ENCODE data around the gene HNRNPUL2. TPM values are rescaled to one million over a fixed set of nuclear protein-coding genes. Genes with fewer than 3 reads are reported as not detected.
A peak's percentile ranks its signal among the peaks of the same experiment; 100 is the strongest.

The HNRNPUL2 gene
- polyA plus RNA-seq, 1 of the 3 experiments (the other 2 are of a cell fraction), result 33.5 TPM

DNA sequence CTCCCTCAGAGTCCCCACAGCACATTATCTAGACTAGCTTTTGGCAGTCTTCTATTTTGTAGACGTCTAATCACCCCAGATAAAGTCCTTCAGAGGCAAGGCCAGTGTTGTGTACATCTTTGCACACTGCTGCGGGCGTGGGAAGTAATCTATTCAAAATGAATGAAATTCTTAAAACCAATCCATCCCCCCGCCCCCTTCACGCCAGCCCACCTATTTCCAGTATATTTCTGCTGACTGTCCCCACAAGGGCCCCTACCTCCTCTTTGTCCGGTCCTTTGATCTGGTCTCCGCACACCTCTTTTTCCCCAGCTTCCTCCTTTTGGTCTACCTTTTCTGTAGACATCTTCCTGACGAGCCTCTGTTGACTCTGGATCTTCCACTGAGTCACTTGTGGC, 20.4 kb downstream of the HNRNPUL2 start:
- peaks cover 22 to 45% of the 10 kb centered on the region in 2 experiments; a peak in 3 of 4 replicates for H3K4me1 ChIP-seq (ENCODE audit: control insufficient read depth in 1 of 2, insufficient read depth in 2 of 2, low read depth in 1 of 2, low read length in 1 of 2)
- no peak for DNase-seq
- H3K27me3 ChIP-seq (ENCODE audit: insufficient read depth), result no peaks in the 10 kb centered on the region
- H4K20me1 ChIP-seq (ENCODE audit: insufficient read depth), result no peaks in the 10 kb centered on the region
- no peaks in the 10 kb centered on the region for H3K9me2 ChIP-seq
- ChIA-PET CTCF (interaction anchor here (1.1 to 6.6 kb wide), 8 partner anchors 12 to 164 kb away, joined by 3 to 48 read pairs (median 4); partner anchors contain the start of genes HNRNPUL2 and TMEM179B), POLR2A (interaction anchor here (0.5 to 3.3 kb wide), 9 partner anchors 18 to 135 kb away, joined by 3 to 26 read pairs (median 5); partner anchors contain the start of genes C11orf98, CSKMT, HNRNPUL2 and INTS5)
- H3K4me3 ChIP-seq (ENCODE audit: low read depth in 2 of 2, low read length in 1 of 2), result no peak overlapping the region; a peak in 1 of 4 replicates
- H3K9ac ChIP-seq, result no peak overlapping the region
- WGBS (ENCODE audit: low lambda C conversion rate), result 86% methylated on average over 8 of the region's 8 CpGs
- H3F3A ChIP-seq (replicated peaks; ENCODE audit: insufficient read depth), result peaks cover 36% of the 10 kb centered on the region
- no peaks in the 10 kb centered on the region for H3K9me3 ChIP-seq
- peak overlapping the region; percentile 73 for H3K4me2 ChIP-seq
- H3K36me3 ChIP-seq (replicated peaks in 1 of 2; ENCODE audit: control insufficient read depth in 1 of 2, insufficient read depth in 2 of 2, low read length in 1 of 2), result peaks cover 16 to 19% of the 10 kb centered on the region in 2 experiments
- H2AFZ ChIP-seq (ENCODE audit: low read depth), result peak overlapping the region; percentile 64; the same call in 1 of the 2 replicates
- peaks cover 12% of the 10 kb centered on the region; the same call in 1 of the 2 replicates for H3K79me2 ChIP-seq (ENCODE audit: insufficient read depth)
- TF ChIP-seq EZH2phosphoT487 (IDR thresholded peaks at IDR 0.05; ENCODE audit: borderline replicate concordance, low read depth), result no peak
- 0 out of 2 replicates have a peak, but pooled peaks have one; percentile 1 for TF ChIP-seq POLR2AphosphoS5 (IDR thresholded peaks at IDR 0.05; ENCODE audit: low read depth, low read length)
- TF ChIP-seq, protein P1, sequence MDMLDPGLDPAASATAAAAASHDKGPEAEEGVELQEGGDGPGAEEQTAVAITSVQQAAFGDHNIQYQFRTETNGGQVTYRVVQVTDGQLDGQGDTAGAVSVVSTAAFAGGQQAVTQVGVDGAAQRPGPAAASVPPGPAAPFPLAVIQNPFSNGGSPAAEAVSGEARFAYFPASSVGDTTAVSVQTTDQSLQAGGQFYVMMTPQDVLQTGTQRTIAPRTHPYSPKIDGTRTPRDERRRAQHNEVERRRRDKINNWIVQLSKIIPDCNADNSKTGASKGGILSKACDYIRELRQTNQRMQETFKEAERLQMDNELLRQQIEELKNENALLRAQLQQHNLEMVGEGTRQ (IDR thresholded peaks at IDR 0.05; ENCODE audit: borderline replicate concordance, low read depth, low read length), result no peak
- no peak for TF ChIP-seq YY1 (IDR thresholded peaks at IDR 0.05; ENCODE audit: low read depth)
- no peak for TF ChIP-seq EP300 (IDR thresholded peaks at IDR 0.05; ENCODE audit: borderline replicate concordance in 1 of 2, low read depth in 1 of 2, low read length in 1 of 2)
- TF ChIP-seq MEF2A (IDR thresholded peaks at IDR 0.05; ENCODE audit: borderline replicate concordance, low read depth), result no peak
- TF ChIP-seq, protein P2, sequence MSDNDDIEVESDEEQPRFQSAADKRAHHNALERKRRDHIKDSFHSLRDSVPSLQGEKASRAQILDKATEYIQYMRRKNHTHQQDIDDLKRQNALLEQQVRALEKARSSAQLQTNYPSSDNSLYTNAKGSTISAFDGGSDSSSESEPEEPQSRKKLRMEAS (IDR thresholded peaks at IDR 0.05; ENCODE audit: low read depth), result no peak
- H3K27ac ChIP-seq (ENCODE audit: low read depth in 2 of 2, low read length in 1 of 2), result peak overlapping the region; percentile 84 to 89

DNA sequence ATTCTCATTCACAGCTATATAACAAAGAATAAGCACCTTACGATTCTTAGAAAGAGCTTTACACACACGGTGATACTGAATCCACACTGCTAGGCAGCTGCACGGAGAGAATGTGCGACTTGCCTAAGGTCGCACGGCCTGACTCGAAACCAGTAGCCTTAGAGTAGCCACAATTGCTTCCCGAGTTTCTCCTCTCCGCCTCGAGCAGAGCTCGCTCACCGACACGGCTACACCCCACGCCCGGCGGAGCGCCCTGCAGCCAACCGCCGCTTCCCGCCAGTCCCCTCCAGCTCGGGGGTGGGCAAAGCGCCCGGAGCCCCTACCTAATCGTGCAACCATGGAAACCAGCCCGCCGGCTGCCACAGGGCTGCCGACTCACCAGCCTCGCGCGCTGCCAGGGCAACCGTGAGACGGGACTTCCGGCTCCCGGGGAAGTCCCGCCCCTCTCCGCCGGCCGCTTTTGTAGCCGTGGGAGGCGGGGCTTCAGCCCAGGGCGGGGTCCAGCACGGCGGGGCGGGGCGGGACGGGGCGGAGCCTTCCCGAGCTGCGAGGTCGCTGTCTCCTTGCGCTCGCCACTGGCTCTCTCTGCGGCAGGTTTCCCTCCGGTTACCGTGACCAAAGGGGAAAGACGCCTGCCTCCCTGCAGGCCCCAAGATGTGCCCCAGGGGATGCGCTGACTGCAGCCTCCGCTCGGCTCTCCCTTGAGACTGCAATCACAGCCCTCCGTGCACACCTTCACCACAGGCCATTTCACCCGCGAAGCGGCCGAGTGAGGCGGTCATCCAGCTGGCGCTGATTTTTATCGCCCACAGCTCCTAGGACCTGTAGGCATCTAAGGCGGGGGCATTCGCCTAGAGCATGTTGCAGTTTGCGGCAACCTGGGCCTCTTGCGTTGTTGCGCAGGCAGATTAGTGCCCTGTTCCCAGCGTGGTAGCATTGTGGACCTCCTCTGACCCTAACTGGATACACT, 21.1 kb downstream of the HNRNPUL2 start:
- Histone ChIP-seq H3K79me2 (ENCODE audit: insufficient read depth) (peaks cover 12% of the 10 kb centered on the region; the same call in 1 of the 2 replicates), H3K9ac (peak overlapping the region; percentile 80), H3K9me2 (no peaks in the 10 kb centered on the region), H3K9me3 (no peaks in the 10 kb centered on the region), H3K27ac (ENCODE audit: low read depth in 2 of 2, low read length in 1 of 2) (peak overlapping the region; percentile 84 to 93), H3K4me2 (peak overlapping the region; percentile 73), H3K4me1 (ENCODE audit: control insufficient read depth in 1 of 2, insufficient read depth in 2 of 2, low read depth in 1 of 2, low read length in 1 of 2) (peaks cover 22 to 45% of the 10 kb centered on the region in 2 experiments; a peak in 3 of 4 replicates), H4K20me1 (ENCODE audit: insufficient read depth) (no peaks in the 10 kb centered on the region), H3K36me3 (replicated peaks in 1 of 2; ENCODE audit: control insufficient read depth in 1 of 2, insufficient read depth in 2 of 2, low read length in 1 of 2) (peaks cover 16% of the 10 kb centered on the region in 2 experiments), H2AFZ (ENCODE audit: low read depth) (peak overlapping the region; percentile 64; the same call in 1 of the 2 replicates), H3K4me3 (ENCODE audit: low read depth in 2 of 2, low read length in 1 of 2) (peak overlapping the region; percentile 67 to 70), H3K27me3 (ENCODE audit: insufficient read depth) (no peaks in the 10 kb centered on the region), H3F3A (replicated peaks; ENCODE audit: insufficient read depth) (peaks cover 29% of the 10 kb centered on the region)
- WGBS (ENCODE audit: low lambda C conversion rate), result 40% methylated on average over 16 of the region's 73 CpGs
- DNase-seq, result peak; percentile 97
- ChIA-PET POLR2A (interaction anchor here (0.5 to 3.3 kb wide), 12 partner anchors 11 to 135 kb away, joined by 3 to 26 read pairs (median 4); partner anchors contain the start of genes C11orf98, CSKMT, EEF1G and HNRNPUL2), CTCF (interaction anchor here (1.1 to 6.6 kb wide), 8 partner anchors 11 to 163 kb away, joined by 3 to 48 read pairs (median 4); partner anchors contain the start of genes HNRNPUL2 and TMEM179B)
- TF ChIP-seq GABPA (IDR thresholded peaks at IDR 0.05; ENCODE audit: low read depth) (peak; percentile 86), EP300 (IDR thresholded peaks at IDR 0.05; ENCODE audit: borderline replicate concordance in 1 of 2, low read depth in 1 of 2, low read length in 1 of 2) (no peak), MEF2A (IDR thresholded peaks at IDR 0.05; ENCODE audit: borderline replicate concordance, low read depth) (no peak), FOXJ3 (CRISPR knock-in tag; IDR thresholded peaks at IDR 0.05) (no peak), TEAD4 (IDR thresholded peaks at IDR 0.05; ENCODE audit: borderline replicate concordance, insufficient read depth) (no peak), JUND (IDR thresholded peaks at IDR 0.05) (no peak), ELF1 (IDR thresholded peaks at IDR 0.05) (peak; percentile 52), FOXM1 (IDR thresholded peaks at IDR 0.05; ENCODE audit: low read depth) (no peak), NFIC (IDR thresholded peaks at IDR 0.05; ENCODE audit: borderline replicate concordance) (peak; percentile 49; the same call in 1 of the 2 replicates), FOSL2 (IDR thresholded peaks at IDR 0.05; ENCODE audit: borderline replicate concordance, low read depth) (peak; percentile 19; the same call in 1 of the 2 replicates), YY1 (IDR thresholded peaks at IDR 0.05; ENCODE audit: low read depth) (peak; percentile 35; the same call in 1 of the 2 replicates), MXI1 (IDR thresholded peaks at IDR 0.05; ENCODE audit: low read depth, low read length) (peak; percentile 87), EZH2phosphoT487 (IDR thresholded peaks at IDR 0.05; ENCODE audit: borderline replicate concordance, low read depth) (no peak), TAF1 (IDR thresholded peaks at IDR 0.05; ENCODE audit: borderline replicate concordance, low read depth, low read length) (peak; percentile 52; the same call in 1 of the 2 replicates), RCOR1 (IDR thresholded peaks at IDR 0.05; ENCODE audit: low read length) (no peak), NRF1 (IDR thresholded peaks at IDR 0.05; ENCODE audit: low read depth, low read length) (no peak)
- TF ChIP-seq, protein P3, sequence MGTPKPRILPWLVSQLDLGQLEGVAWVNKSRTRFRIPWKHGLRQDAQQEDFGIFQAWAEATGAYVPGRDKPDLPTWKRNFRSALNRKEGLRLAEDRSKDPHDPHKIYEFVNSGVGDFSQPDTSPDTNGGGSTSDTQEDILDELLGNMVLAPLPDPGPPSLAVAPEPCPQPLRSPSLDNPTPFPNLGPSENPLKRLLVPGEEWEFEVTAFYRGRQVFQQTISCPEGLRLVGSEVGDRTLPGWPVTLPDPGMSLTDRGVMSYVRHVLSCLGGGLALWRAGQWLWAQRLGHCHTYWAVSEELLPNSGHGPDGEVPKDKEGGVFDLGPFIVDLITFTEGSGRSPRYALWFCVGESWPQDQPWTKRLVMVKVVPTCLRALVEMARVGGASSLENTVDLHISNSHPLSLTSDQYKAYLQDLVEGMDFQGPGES (IDR thresholded peaks at IDR 0.05; ENCODE audit: low read depth, low read length), result no peak
- TF ChIP-seq, protein P1 (IDR thresholded peaks at IDR 0.05; ENCODE audit: borderline replicate concordance, low read depth, low read length), result no peak

Measured in SK-N-SH (cell line).